Stimulated activated memory B cell treated with anti-CD40 and anti-IgM and Interleukin-4, amounts not matched to agents 10 μg/mL and 1 μg/mL and 100 μg/mL, for 72 hours (primary cell): Measurements from ENCODE around the gene SYTL2.
"Not testable (repeated sequence)": the region's sequence is repeated elsewhere in the genome, so short reads cannot be mapped to it uniquely, and the experiment has no call there.

Experiments used
- ATAC-seq: fragments of 150-1000 bp; cut with Tn5 transposase; 2 replicates; pipeline ENCODE4 v1.10.0; 2021
- H3K27ac Mint-ChIP-seq: one replicate; pipeline ENCODE4 v1.8.0; 2022; ENCODE audit warnings: mild to moderate bottlenecking, mixed read lengths
- H3K27me3 Mint-ChIP-seq: one replicate; pipeline ENCODE4 v1.8.0; 2022; ENCODE audit warnings: mixed read lengths
- H3K36me3 Mint-ChIP-seq: one replicate; pipeline ENCODE4 v1.8.0; 2022; ENCODE audit warnings: mixed read lengths
- H3K4me1 Mint-ChIP-seq: one replicate; pipeline ENCODE4 v1.8.0; 2022; ENCODE audit warnings: mixed read lengths
- H3K4me3 Mint-ChIP-seq: one replicate; pipeline ENCODE4 v1.8.0; 2022; ENCODE audit warnings: mild to moderate bottlenecking, moderate library complexity, mixed read lengths
- H3K9me3 Mint-ChIP-seq: one replicate; pipeline ENCODE4 v1.8.0; 2022; ENCODE audit warnings: mixed read lengths

Gene SYTL2

GRCh38 chr11:85791409-85791990 is 19.4 kb downstream of the SYTL2 start:
- Mint-ChIP-seq H3K4me1 (no peaks in the 10 kb centered on the region), H3K9me3 (no peaks in the 10 kb centered on the region), H3K4me3 (no peak overlapping the region), H3K36me3 (no peaks in the 10 kb centered on the region), H3K27me3 (no peaks in the 10 kb centered on the region), H3K27ac (no peak overlapping the region)
- no peak for ATAC-seq

- no peaks in the 10 kb centered on the region for H3K36me3 Mint-ChIP-seq
- no peaks in the 10 kb centered on the region for H3K9me3 Mint-ChIP-seq
- H3K4me1 Mint-ChIP-seq, result no peaks in the 10 kb centered on the region
- no peak overlapping the region for H3K4me3 Mint-ChIP-seq
- no peak for ATAC-seq
- H3K27ac Mint-ChIP-seq, result no peak overlapping the region
- peaks cover 8% of the 10 kb centered on the region for H3K27me3 Mint-ChIP-seq
These were observed 22.9 kb downstream of the SYTL2 start for GRCh38 chr11:85787809-85788760.

GRCh38 chr11:85787168-85787567 is 23.8 kb downstream of the SYTL2 start:
- no peak for ATAC-seq

GRCh38 chr11:85784480-85785265 is 26.3 kb downstream of the SYTL2 start:
- no peak for ATAC-seq
- H3K4me1 Mint-ChIP-seq, result no peaks in the 10 kb centered on the region
- H3K4me3 Mint-ChIP-seq, result no peak overlapping the region
- H3K27ac Mint-ChIP-seq, result no peak overlapping the region
- peaks cover 5% of the 10 kb centered on the region for H3K36me3 Mint-ChIP-seq
- H3K9me3 Mint-ChIP-seq, result peaks cover 6% of the 10 kb centered on the region
- H3K27me3 Mint-ChIP-seq, result peaks cover 16% of the 10 kb centered on the region

More at GRCh38 chr11:85787168-85787567, 23.8 kb downstream of the SYTL2 start:
- Mint-ChIP-seq H3K27me3 (peaks cover 16% of the 10 kb centered on the region), H3K4me1 (no peaks in the 10 kb centered on the region), H3K27ac (no peak overlapping the region), H3K9me3 (peaks cover 6% of the 10 kb centered on the region), H3K4me3 (no peak overlapping the region), H3K36me3 (peaks cover 5% of the 10 kb centered on the region)

GRCh38 chr11:85783758-85784157 is 27.2 kb downstream of the SYTL2 start:
- no peak for ATAC-seq
- H3K4me1 Mint-ChIP-seq, result no peaks in the 10 kb centered on the region
- H3K4me3 Mint-ChIP-seq, result no peak overlapping the region
- H3K27me3 Mint-ChIP-seq, result peaks cover 16% of the 10 kb centered on the region
- H3K27ac Mint-ChIP-seq, result no peak overlapping the region
- H3K36me3 Mint-ChIP-seq, result peaks cover 5% of the 10 kb centered on the region
- H3K9me3 Mint-ChIP-seq, result peaks cover 6% of the 10 kb centered on the region

GRCh38 chr11:85780780-85781517 is 30.0 kb downstream of the SYTL2 start:
- H3K9me3 Mint-ChIP-seq, ATAC-seq, H3K36me3 Mint-ChIP-seq, H3K27ac Mint-ChIP-seq, H3K4me3 Mint-ChIP-seq, H3K4me1 Mint-ChIP-seq: not testable (repeated sequence)
- peaks cover 25% of the 10 kb centered on the region for H3K27me3 Mint-ChIP-seq

GRCh38 chr11:85779956-85780640 is 30.8 kb downstream of the SYTL2 start:
- no peak for ATAC-seq
- H3K9me3 Mint-ChIP-seq, result peaks cover 8% of the 10 kb centered on the region
- no peaks in the 10 kb centered on the region for H3K4me1 Mint-ChIP-seq
- no peak overlapping the region for H3K27ac Mint-ChIP-seq
- H3K27me3 Mint-ChIP-seq, result peaks cover 31% of the 10 kb centered on the region
- H3K4me3 Mint-ChIP-seq, result no peak overlapping the region
- peaks cover 5% of the 10 kb centered on the region for H3K36me3 Mint-ChIP-seq

DNA sequence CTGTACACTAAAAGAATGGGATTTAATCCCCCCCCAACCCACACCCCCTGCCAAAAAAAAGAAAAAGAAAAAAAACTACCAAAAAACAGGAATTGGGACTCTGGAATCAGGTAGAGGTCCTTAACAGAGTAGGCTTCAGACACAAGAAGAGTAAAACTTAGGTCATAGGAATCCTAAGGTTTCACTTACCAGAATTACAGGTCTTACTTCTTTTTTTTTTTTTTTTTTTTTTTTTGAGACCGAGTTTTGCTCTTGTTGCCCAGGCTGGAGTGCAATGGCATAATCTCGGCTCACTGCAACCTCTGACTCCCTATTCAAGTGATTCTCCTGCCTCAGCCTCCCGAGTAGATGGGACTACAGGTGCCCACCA is 33.4 kb downstream of the SYTL2 start:
- peaks cover 18% of the 10 kb centered on the region for H3K27me3 Mint-ChIP-seq
- H3K36me3 Mint-ChIP-seq, H3K4me3 Mint-ChIP-seq, H3K9me3 Mint-ChIP-seq, ATAC-seq, H3K27ac Mint-ChIP-seq, H3K4me1 Mint-ChIP-seq: not testable (repeated sequence)

DNA sequence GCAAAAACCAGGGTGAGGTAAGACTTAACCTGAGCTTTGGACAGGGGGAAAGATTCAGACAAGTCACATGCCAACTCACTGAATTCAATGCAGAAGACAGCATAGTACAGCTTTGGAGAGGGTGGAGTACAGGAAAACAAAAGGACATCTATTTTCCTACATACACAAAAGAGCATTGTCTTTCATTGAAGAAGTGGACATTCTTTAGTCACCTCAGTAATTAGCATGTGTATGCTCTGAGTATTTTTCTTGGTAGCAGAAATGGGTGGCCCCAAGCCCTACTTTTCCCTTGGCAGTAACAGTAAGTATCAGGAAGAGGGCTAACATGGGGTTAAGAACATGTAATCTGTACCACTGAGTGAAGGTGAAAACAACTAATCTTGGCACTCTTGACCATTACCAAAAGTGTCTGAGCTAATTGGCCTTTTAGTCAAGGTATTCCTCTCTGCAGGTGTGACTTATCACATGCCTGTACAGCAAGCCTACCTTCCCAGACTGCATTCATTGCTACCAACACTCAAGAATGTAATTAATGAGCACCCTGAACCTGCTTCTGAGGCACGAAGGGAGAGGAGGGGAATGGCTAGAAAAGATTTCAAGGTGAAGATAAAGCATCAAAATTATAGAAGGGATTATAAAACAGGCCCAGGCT is 33.9 kb downstream of the SYTL2 start:
- Mint-ChIP-seq H3K4me1 (no peaks in the 10 kb centered on the region), H3K27me3 (peaks cover 14% of the 10 kb centered on the region), H3K36me3 (no peaks in the 10 kb centered on the region), H3K4me3 (no peak overlapping the region), H3K27ac (no peak overlapping the region), H3K9me3 (peaks cover 2% of the 10 kb centered on the region)
- no peak for ATAC-seq

DNA sequence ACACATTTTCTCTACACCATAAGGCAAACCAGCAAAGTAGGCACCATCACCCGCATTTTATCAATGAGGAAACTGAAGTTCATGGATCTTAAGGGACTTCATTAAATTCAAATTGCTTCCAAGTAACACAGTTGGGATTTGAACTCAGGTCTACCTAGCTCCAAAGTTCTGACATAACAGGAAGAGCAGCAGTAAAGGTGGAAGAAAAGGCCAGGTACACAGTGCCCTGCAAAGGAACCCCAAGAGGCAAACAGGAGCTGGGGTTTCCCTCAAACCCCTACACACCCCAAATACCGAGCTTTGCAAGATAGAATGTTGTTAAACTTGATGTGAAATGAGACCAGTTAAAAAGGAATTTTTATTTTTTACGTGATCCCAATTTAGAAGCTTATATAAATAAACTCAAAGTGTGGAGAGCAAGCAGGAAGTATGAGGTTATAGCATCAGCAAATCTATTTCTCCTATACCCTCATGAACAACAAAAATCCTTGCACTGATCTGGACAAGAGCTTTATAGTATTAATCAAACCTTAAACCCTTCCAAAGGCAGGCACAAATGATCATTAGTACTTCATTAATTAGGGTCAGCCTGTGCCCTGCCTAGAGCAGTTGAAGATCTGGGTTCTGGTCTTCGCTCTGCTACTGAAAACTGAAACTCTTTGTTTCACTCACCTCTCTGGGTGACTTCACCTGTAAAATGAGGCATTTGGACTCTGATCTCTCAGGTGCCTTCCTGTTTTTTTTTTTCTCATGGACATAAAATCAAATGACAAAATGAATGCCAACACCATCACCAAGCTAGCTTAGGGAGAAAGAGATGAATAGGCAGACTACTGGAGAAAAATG is 36.5 kb downstream of the SYTL2 start:
- no peak overlapping the region for H3K27ac Mint-ChIP-seq
- no peak overlapping the region for H3K4me3 Mint-ChIP-seq
- ATAC-seq, result no peak

DNA sequence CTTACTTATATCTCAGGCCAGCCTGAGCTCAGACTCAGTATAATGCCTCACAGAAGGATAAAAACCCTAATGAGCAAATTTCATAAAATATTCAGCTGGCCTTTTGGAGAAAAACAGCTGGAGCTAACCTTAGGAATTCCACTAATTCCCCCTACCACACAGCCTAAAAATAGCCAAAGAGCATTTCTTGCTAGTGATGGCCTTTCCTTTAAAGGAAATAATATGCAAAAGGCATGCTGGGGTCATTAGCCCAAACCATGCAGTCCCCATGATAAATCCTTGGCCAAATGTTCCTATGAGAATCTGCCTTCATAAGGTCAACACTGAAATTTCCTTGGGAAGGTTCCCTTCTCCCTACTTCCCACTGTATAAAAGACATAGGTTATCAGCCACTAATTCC is 38.2 kb downstream of the SYTL2 start:
- H3K4me1 Mint-ChIP-seq, result no peaks in the 10 kb centered on the region
- no peaks in the 10 kb centered on the region for H3K36me3 Mint-ChIP-seq
- no peak overlapping the region for H3K4me3 Mint-ChIP-seq
- ATAC-seq, result no peak
- H3K9me3 Mint-ChIP-seq, result peaks cover 8% of the 10 kb centered on the region
- peaks cover 26% of the 10 kb centered on the region for H3K27me3 Mint-ChIP-seq
- H3K27ac Mint-ChIP-seq, result no peak overlapping the region

More for the DNA sequence above, 36.5 kb downstream of the SYTL2 start:
- peaks cover 26% of the 10 kb centered on the region for H3K27me3 Mint-ChIP-seq
- H3K36me3 Mint-ChIP-seq, result no peaks in the 10 kb centered on the region
- H3K4me1 Mint-ChIP-seq, result no peaks in the 10 kb centered on the region
- peaks cover 8% of the 10 kb centered on the region for H3K9me3 Mint-ChIP-seq

DNA sequence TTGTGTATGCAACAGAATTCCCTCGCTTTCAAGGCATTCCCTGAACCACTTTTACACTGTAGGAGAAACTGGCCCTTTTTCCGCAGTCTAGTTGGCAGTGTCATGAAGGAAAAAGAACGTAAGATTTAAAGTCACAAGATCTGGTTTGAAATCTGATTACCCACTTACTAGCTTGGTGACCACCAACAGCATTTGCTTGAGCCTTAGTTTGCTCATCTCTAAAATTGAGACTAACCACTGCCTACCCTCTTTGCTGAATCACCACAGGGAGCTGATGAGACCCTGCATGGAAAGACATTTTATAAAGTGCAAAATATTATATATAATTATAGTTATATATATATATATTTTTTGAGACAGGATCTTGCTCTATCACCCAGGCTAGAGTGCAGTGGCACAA is 39.4 kb downstream of the SYTL2 start:
- no peaks in the 10 kb centered on the region for H3K36me3 Mint-ChIP-seq
- peaks cover 8% of the 10 kb centered on the region for H3K9me3 Mint-ChIP-seq
- no peak for ATAC-seq
- no peak overlapping the region for H3K27ac Mint-ChIP-seq
- no peak overlapping the region for H3K4me3 Mint-ChIP-seq
- peaks cover 24% of the 10 kb centered on the region for H3K27me3 Mint-ChIP-seq
- H3K4me1 Mint-ChIP-seq, result no peaks in the 10 kb centered on the region

DNA sequence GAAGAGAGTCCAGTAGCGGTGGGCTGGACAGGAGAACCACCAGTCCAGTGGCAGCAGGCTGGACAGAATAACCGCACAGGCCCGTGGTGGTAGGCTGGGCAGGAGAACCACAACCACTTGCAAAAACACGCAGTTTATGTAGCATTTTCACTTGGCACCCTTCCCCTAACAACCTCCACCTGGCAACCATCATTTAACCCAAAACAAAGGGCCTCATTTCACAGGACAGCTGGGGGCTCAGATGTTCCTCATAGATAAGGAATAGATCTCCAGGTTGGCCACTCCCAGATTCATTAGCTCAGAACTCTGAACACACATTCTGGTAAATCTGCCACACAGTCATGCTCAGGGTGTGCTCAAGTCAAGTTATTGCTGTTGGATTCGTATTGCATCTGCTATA is 41.2 kb downstream of the SYTL2 start:
- Mint-ChIP-seq H3K27ac (no peak overlapping the region), H3K4me3 (no peak overlapping the region), H3K27me3 (peaks cover 11% of the 10 kb centered on the region), H3K36me3 (no peaks in the 10 kb centered on the region), H3K4me1 (no peaks in the 10 kb centered on the region), H3K9me3 (peaks cover 6% of the 10 kb centered on the region)
- ATAC-seq, result no peak
